PFSK-1 (cell line): Measurements from ENCODE around the gene NMT2.

ENCODE experiments used
- FOXP2 ChIP-seq: optimal IDR thresholded peaks from 2 replicates; pipeline ENCODE3; 2011; ENCODE audit warnings: borderline replicate concordance, control low read depth, inconsistent platforms; ENCODE audit not compliant: insufficient read depth; ENCODE audit errors: extremely low read length, extremely low read depth
- POLR2AphosphoS5 ChIP-seq: IDR thresholded peaks from 2 replicates; pipeline ENCODE4 v1.6.1; 2012; ENCODE audit warnings: low read depth, mild to moderate bottlenecking, control low read depth, low read length, moderate library complexity
- REST ChIP-seq, 2 experiments: IDR thresholded peaks; 2 replicates each; pipeline versions ENCODE4 v1.6.1 to v1.8.0; 2011 to 2012; ENCODE audit warnings: low read depth in 2 of 2, low read length in 2 of 2, control low read depth in 1 of 2, inconsistent platforms in 1 of 2, mild to moderate bottlenecking in 1 of 2, moderate library complexity in 1 of 2; ENCODE audit not compliant: insufficient read depth in 1 of 2
- SIN3A ChIP-seq: IDR thresholded peaks from 2 replicates; pipeline ENCODE4 v1.6.1; 2012; ENCODE audit warnings: mild to moderate bottlenecking, low read length, moderate library complexity, borderline replicate concordance; ENCODE audit not compliant: insufficient read depth
- TAF1 ChIP-seq: IDR thresholded peaks from 2 replicates; pipeline ENCODE4 v1.6.1; 2012; ENCODE audit warnings: low read length, control low read depth, borderline replicate concordance; ENCODE audit not compliant: insufficient read depth

NMT2 gene

GRCh38 chr10:15158972-15159371 lies 9.5 kb downstream of the NMT2 start:
- no peak for TF ChIP-seq REST (IDR thresholded peaks at IDR 0.05; ENCODE audit: insufficient read depth in 1 of 2, low read depth in 2 of 2, low read length in 2 of 2)
- TF ChIP-seq TAF1, result no peak
- no peak for TF ChIP-seq FOXP2
- TF ChIP-seq SIN3A, result no peak
- no peak for TF ChIP-seq POLR2AphosphoS5

GRCh38 chr10:15158448-15158847 lies 10.0 kb downstream of the NMT2 start:
- TF ChIP-seq TAF1, result no peak
- no peak for TF ChIP-seq SIN3A
- TF ChIP-seq REST (IDR thresholded peaks at IDR 0.05; ENCODE audit: insufficient read depth in 1 of 2, low read depth in 2 of 2, low read length in 2 of 2), result no peak
- TF ChIP-seq FOXP2, result no peak
- TF ChIP-seq POLR2AphosphoS5, result no peak

- no peak for TF ChIP-seq TAF1
- TF ChIP-seq SIN3A, result no peak
- no peak for TF ChIP-seq POLR2AphosphoS5
- TF ChIP-seq FOXP2, result no peak
- no peak for TF ChIP-seq REST (IDR thresholded peaks at IDR 0.05; ENCODE audit: insufficient read depth in 1 of 2, low read depth in 2 of 2, low read length in 2 of 2)
Measured at GRCh38 chr10:15155978-15156656, 12.4 kb downstream of the NMT2 start.

- no peak for TF ChIP-seq SIN3A
- no peak for TF ChIP-seq TAF1
- TF ChIP-seq FOXP2, result no peak
- TF ChIP-seq POLR2AphosphoS5, result no peak
- no peak for TF ChIP-seq REST (IDR thresholded peaks at IDR 0.05; ENCODE audit: insufficient read depth in 1 of 2, low read depth in 2 of 2, low read length in 2 of 2)
Measured at GRCh38 chr10:15152556-15152955, 15.9 kb downstream of the NMT2 start.
